Uterus (tissue), 2 donors: ENCODE measurements around the gene AFDN.

Experiments used
- POLR2A ChIP-seq, 2 donors: fragments of 450-650 bp; IDR thresholded peaks; one replicate each; pipeline ENCODE4 v1.6.1; 2016; ENCODE audit warnings: antibody characterized with exemption in 2 of 2, mild to moderate bottlenecking in 1 of 2, moderate library complexity in 1 of 2
- TF ChIP-seq, protein P1 (sequence below), 4 experiments: fragments of 200-600 bp in 2 of 4; fragments of 450-650 bp in 2 of 4; sonication (generic) in 2 of 4; IDR thresholded peaks; one replicate each; pipeline ENCODE4 v1.5.1; 2016 to 2019; ENCODE audit warnings: antibody characterized with exemption in 4 of 4, mild to moderate bottlenecking in 2 of 4, moderate library complexity in 1 of 4

DNA sequence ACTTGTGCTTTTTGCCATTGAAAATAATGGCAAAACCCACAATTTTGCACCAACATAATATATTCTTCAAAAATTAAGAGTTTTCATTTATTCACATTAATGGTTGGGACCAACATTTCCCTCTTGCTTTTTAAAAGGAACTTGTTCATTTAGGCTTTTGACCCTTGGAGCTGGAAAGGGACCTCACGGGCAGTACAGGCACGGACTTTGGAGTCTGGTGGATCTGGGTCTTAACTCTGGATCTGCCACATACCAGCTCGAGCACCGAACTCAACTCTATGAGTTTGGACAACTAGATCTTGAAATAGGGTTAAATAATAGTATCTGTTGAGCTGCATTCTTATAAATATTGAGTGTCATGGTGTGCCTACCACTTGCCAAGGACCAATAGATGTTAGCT, 37.2 kb downstream of the AFDN start:
- TF ChIP-seq, protein P1, sequence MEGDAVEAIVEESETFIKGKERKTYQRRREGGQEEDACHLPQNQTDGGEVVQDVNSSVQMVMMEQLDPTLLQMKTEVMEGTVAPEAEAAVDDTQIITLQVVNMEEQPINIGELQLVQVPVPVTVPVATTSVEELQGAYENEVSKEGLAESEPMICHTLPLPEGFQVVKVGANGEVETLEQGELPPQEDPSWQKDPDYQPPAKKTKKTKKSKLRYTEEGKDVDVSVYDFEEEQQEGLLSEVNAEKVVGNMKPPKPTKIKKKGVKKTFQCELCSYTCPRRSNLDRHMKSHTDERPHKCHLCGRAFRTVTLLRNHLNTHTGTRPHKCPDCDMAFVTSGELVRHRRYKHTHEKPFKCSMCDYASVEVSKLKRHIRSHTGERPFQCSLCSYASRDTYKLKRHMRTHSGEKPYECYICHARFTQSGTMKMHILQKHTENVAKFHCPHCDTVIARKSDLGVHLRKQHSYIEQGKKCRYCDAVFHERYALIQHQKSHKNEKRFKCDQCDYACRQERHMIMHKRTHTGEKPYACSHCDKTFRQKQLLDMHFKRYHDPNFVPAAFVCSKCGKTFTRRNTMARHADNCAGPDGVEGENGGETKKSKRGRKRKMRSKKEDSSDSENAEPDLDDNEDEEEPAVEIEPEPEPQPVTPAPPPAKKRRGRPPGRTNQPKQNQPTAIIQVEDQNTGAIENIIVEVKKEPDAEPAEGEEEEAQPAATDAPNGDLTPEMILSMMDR (IDR thresholded peaks at IDR 0.05), result no peak
- TF ChIP-seq POLR2A (IDR thresholded peaks at IDR 0.05), result no peak
